ENCODE measurements around the gene LNP1. TPM values are rescaled to one million over a fixed set of nuclear protein-coding genes. Genes with fewer than 3 reads are reported as not detected.

The LNP1 gene
- total and polyA plus RNA-seq, 2 of the 13 experiments (the other 11 are each of a cell fraction or from before 2014, with no cell fraction given), result 3.6 to 7.0 TPM

DNA sequence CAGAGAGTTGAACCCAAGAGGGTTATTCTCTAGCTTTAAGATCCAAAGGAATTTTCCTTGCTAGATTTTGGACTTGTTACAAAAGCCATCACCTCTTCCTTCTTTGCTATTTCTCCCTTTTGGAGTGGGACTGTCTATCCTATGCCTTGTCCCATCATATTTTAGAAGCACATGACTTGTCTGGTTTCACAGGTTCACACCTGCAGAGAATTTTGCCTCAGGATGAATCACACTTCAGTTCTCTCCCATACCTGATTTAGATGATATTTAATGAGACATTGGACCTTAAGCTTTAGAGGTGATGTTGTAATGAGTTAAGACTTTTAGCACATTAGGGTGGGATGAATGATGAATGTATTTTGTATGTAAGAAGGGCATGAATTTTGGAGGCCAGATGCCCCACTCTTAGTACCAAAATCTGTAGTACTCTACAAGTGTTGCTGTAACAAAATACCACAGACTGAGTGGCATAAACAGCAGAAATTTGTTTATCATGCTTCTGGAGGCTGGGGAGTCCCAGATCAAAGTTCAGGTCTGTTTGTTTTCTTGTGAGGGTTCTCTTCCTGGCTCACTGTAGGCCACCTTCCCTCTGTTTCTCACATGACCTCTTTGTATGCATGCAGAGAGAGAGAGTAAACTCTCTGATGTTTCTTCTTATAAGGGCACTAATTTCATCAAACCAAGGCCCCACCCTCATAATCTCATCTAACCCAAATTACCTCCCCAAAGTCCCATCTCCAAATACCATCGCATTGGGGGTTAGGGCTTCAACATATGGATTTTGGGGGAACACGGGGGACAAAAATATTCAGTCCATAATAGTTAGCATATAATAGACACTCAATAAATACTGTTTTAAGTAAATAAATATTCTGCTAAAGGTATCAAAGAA is 10.0 kb downstream of the LNP1 start (continued):
- TF ChIP-seq SYNCRIP (IDR thresholded peaks at IDR 0.05; ENCODE audit: insufficient read depth, low read depth, low read length) (no peak), ZNF326 (CRISPR knock-in tag; IDR thresholded peaks at IDR 0.05; ENCODE audit: borderline replicate concordance) (no peak), FOSL2 (CRISPR knock-in tag; IDR thresholded peaks at IDR 0.05) (no peak), SAFB2 (CRISPR knock-in tag; IDR thresholded peaks at IDR 0.05; ENCODE audit: borderline replicate concordance, low read depth) (no peak), KLF12 (CRISPR knock-in tag; IDR thresholded peaks at IDR 0.05; ENCODE audit: borderline replicate concordance) (no peak), HMGA1 (CRISPR knock-in tag; conservative IDR thresholded peaks at IDR 0.05) (no peak), ZNF510 (CRISPR knock-in tag; IDR thresholded peaks at IDR 0.05; ENCODE audit: low read depth) (no peak), MEIS1 (CRISPR knock-in tag; IDR thresholded peaks at IDR 0.05; ENCODE audit: borderline replicate concordance) (no peak), EHMT2 (IDR thresholded peaks at IDR 0.05; ENCODE audit: borderline replicate concordance, low read depth, low read length) (no peak), ZNF350 (CRISPR knock-in tag; IDR thresholded peaks at IDR 0.05; ENCODE audit: borderline replicate concordance, low read depth) (no peak), POGZ (CRISPR knock-in tag; IDR thresholded peaks at IDR 0.05) (no peak), NR2F6 (IDR thresholded peaks at IDR 0.05) (no peak), NR2F6 (CRISPR knock-in tag; IDR thresholded peaks at IDR 0.05) (0 out of 2 replicates have a peak, but pooled peaks have one; percentile 13), PHF20 (CRISPR knock-in tag; IDR thresholded peaks at IDR 0.05) (no peak), ZNF296 (CRISPR knock-in tag; conservative IDR thresholded peaks at IDR 0.05) (no peak)
- TF ChIP-seq, protein P1, sequence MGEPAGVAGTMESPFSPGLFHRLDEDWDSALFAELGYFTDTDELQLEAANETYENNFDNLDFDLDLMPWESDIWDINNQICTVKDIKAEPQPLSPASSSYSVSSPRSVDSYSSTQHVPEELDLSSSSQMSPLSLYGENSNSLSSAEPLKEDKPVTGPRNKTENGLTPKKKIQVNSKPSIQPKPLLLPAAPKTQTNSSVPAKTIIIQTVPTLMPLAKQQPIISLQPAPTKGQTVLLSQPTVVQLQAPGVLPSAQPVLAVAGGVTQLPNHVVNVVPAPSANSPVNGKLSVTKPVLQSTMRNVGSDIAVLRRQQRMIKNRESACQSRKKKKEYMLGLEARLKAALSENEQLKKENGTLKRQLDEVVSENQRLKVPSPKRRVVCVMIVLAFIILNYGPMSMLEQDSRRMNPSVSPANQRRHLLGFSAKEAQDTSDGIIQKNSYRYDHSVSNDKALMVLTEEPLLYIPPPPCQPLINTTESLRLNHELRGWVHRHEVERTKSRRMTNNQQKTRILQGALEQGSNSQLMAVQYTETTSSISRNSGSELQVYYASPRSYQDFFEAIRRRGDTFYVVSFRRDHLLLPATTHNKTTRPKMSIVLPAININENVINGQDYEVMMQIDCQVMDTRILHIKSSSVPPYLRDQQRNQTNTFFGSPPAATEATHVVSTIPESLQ (CRISPR knock-in tag; conservative IDR thresholded peaks at IDR 0.05), result no peak
- TF ChIP-seq, protein P2, sequence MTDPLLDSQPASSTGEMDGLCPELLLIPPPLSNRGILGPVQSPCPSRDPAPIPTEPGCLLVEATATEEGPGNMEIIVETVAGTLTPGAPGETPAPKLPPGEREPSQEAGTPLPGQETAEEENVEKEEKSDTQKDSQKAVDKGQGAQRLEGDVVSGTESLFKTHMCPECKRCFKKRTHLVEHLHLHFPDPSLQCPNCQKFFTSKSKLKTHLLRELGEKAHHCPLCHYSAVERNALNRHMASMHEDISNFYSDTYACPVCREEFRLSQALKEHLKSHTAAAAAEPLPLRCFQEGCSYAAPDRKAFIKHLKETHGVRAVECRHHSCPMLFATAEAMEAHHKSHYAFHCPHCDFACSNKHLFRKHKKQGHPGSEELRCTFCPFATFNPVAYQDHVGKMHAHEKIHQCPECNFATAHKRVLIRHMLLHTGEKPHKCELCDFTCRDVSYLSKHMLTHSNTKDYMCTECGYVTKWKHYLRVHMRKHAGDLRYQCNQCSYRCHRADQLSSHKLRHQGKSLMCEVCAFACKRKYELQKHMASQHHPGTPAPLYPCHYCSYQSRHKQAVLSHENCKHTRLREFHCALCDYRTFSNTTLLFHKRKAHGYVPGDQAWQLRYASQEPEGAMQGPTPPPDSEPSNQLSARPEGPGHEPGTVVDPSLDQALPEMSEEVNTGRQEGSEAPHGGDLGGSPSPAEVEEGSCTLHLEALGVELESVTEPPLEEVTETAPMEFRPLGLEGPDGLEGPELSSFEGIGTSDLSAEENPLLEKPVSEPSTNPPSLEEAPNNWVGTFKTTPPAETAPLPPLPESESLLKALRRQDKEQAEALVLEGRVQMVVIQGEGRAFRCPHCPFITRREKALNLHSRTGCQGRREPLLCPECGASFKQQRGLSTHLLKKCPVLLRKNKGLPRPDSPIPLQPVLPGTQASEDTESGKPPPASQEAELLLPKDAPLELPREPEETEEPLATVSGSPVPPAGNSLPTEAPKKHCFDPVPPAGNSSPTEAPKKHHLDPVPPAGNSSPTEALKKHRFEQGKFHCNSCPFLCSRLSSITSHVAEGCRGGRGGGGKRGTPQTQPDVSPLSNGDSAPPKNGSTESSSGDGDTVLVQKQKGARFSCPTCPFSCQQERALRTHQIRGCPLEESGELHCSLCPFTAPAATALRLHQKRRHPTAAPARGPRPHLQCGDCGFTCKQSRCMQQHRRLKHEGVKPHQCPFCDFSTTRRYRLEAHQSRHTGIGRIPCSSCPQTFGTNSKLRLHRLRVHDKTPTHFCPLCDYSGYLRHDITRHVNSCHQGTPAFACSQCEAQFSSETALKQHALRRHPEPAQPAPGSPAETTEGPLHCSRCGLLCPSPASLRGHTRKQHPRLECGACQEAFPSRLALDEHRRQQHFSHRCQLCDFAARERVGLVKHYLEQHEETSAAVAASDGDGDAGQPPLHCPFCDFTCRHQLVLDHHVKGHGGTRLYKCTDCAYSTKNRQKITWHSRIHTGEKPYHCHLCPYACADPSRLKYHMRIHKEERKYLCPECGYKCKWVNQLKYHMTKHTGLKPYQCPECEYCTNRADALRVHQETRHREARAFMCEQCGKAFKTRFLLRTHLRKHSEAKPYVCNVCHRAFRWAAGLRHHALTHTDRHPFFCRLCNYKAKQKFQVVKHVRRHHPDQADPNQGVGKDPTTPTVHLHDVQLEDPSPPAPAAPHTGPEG (CRISPR knock-in tag; IDR thresholded peaks at IDR 0.05), result no peak
- TF ChIP-seq, protein P3, sequence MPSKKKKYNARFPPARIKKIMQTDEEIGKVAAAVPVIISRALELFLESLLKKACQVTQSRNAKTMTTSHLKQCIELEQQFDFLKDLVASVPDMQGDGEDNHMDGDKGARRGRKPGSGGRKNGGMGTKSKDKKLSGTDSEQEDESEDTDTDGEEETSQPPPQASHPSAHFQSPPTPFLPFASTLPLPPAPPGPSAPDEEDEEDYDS (CRISPR knock-in tag; IDR thresholded peaks at IDR 0.05), result no peak
- TF ChIP-seq, protein P4, sequence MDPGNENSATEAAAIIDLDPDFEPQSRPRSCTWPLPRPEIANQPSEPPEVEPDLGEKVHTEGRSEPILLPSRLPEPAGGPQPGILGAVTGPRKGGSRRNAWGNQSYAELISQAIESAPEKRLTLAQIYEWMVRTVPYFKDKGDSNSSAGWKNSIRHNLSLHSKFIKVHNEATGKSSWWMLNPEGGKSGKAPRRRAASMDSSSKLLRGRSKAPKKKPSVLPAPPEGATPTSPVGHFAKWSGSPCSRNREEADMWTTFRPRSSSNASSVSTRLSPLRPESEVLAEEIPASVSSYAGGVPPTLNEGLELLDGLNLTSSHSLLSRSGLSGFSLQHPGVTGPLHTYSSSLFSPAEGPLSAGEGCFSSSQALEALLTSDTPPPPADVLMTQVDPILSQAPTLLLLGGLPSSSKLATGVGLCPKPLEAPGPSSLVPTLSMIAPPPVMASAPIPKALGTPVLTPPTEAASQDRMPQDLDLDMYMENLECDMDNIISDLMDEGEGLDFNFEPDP (CRISPR knock-in tag; conservative IDR thresholded peaks at IDR 0.05), result no peak
